HuH-7.5 (cell line): ENCODE measurements around the gene KPNA1.

ENCODE experiments used
- DNase-seq: peaks from one replicate; pipeline ENCODE4 v3.0.0; 2011; ENCODE audit warnings: low spot score

Gene KPNA1

GRCh38 chr3:122415104-122415744 is 99.5 kb downstream of the KPNA1 start:
- DNase-seq = peak; percentile 28

- DNase-seq = no peak
These were observed 100.3 kb downstream of the KPNA1 start for GRCh38 chr3:122414391-122414790.

GRCh38 chr3:122410639-122411038 is 104.1 kb downstream of the KPNA1 start:
- DNase-seq = no peak

- DNase-seq = no peak
These were observed 104.6 kb downstream of the KPNA1 start for GRCh38 chr3:122410111-122410510.

- no peak for DNase-seq
These were observed 105.3 kb downstream of the KPNA1 start for GRCh38 chr3:122409446-122409845.

GRCh38 chr3:122407946-122408345 is 106.8 kb downstream of the KPNA1 start:
- DNase-seq = no peak

GRCh38 chr3:122406198-122406597 is 108.5 kb downstream of the KPNA1 start:
- no peak for DNase-seq

- no peak for DNase-seq
These were observed 109.7 kb downstream of the KPNA1 start for GRCh38 chr3:122405015-122405414.

GRCh38 chr3:122403489-122403888 is 111.2 kb downstream of the KPNA1 start:
- no peak for DNase-seq

GRCh38 chr3:122398920-122399319 is 115.8 kb downstream of the KPNA1 start:
- no peak for DNase-seq

GRCh38 chr3:122397201-122397600 is 117.5 kb downstream of the KPNA1 start:
- DNase-seq = no peak

GRCh38 chr3:122396511-122396910 is 118.2 kb downstream of the KPNA1 start:
- no peak for DNase-seq

- no peak for DNase-seq
These were observed 119.2 kb downstream of the KPNA1 start for GRCh38 chr3:122395582-122395981.

GRCh38 chr3:122394173-122394572 is 120.6 kb downstream of the KPNA1 start:
- no peak for DNase-seq

- no peak for DNase-seq
These were observed 121.6 kb downstream of the KPNA1 start for GRCh38 chr3:122392868-122393844.

GRCh38 chr3:122391681-122392446 is 122.9 kb downstream of the KPNA1 start:
- no peak for DNase-seq

GRCh38 chr3:122390665-122391064 is 124.1 kb downstream of the KPNA1 start:
- DNase-seq = no peak

- DNase-seq = no peak
These were observed 124.8 kb downstream of the KPNA1 start for GRCh38 chr3:122389892-122390291.

GRCh38 chr3:122389197-122389596 is 125.5 kb downstream of the KPNA1 start:
- no peak for DNase-seq

GRCh38 chr3:122387709-122388108 is 127.0 kb downstream of the KPNA1 start:
- no peak for DNase-seq

GRCh38 chr3:122383771-122384697 is 130.7 kb downstream of the KPNA1 start, which contains the start of gene FAM162A:
TSS of gene FAM162A (plus strand) at chr3:122384182. CDS start at chr3:122384266, 84 bp downstream.
- DNase-seq = peak; percentile 74
